Naive thymus-derived CD8-positive, alpha-beta T cell (primary cell): Measurements from ENCODE around the gene BST1. TPM values are rescaled to one million over a fixed set of nuclear protein-coding genes. Genes with fewer than 3 reads are reported as not detected.

Source experiments
- ATAC-seq, 2 donors: fragments of 150-1000 bp; cut with Tn5 transposase in 1 of 2; sonication (Bioruptor Pico), chemical (Tn5 transposase) in 1 of 2; 1 replicate in 1 of 2; 2 replicates in 1 of 2; pipeline ENCODE4 v1.10.0; 2021; ENCODE audit warnings: mild to moderate bottlenecking in 2 of 2, moderate library complexity in 2 of 2
- POLR2A ChIA-PET: fragments of 350-600 bp; sonication (Branson Sonifier 250); formaldehyde crosslinking; loops from one replicate; lab custom pipeline; 2021; ENCODE audit warnings: antibody characterized with exemption; lab: Charles Lee
- DNase-seq, 10 donors: peaks; one replicate each; pipeline versions ENCODE4 v3.0.0 to v3.0.0-alpha.2; 2020 to 2022
- H3K27ac Mint-ChIP-seq, 10 donors: one replicate each; pipeline ENCODE4 v1.8.0; 2020 to 2022; ENCODE audit warnings: mild to moderate bottlenecking in 10 of 10, mixed read lengths in 10 of 10, moderate library complexity in 4 of 10, inconsistent platforms in 1 of 10
- H3K27me3 Mint-ChIP-seq, 5 donors: one replicate each; pipeline ENCODE4 v1.8.0; 2021 to 2022; ENCODE audit warnings: mixed read lengths in 5 of 5
- H3K36me3 Mint-ChIP-seq, 3 donors: one replicate each; pipeline ENCODE4 v1.8.0; 2020 to 2022; ENCODE audit warnings: mixed read lengths in 3 of 3, mild to moderate bottlenecking in 2 of 3, inconsistent platforms in 1 of 3
- H3K4me1 Mint-ChIP-seq, 4 donors: one replicate each; pipeline ENCODE4 v1.8.0; 2021 to 2022; ENCODE audit warnings: mixed read lengths in 4 of 4
- H3K4me3 Mint-ChIP-seq, 10 donors: one replicate each; pipeline ENCODE4 v1.8.0; 2020 to 2022; ENCODE audit warnings: mild to moderate bottlenecking in 10 of 10, mixed read lengths in 10 of 10, moderate library complexity in 6 of 10, inconsistent platforms in 1 of 10
- H3K9me3 Mint-ChIP-seq, 9 donors: one replicate each; pipeline ENCODE4 v1.8.0; 2020 to 2022; ENCODE audit warnings: mixed read lengths in 9 of 9, mild to moderate bottlenecking in 3 of 9, inconsistent platforms in 1 of 9, moderate library complexity in 1 of 9
- polyA plus RNA-seq, 3 donors: library from polyadenylated mRNA; unstranded; fragments of 300-500 nt; fragmentation: Illumina TruSeq; gene quantifications; one replicate each; pipeline ENCODE4 v1.2.3, GENCODE V29; 2021
- total RNA-seq, 8 experiments: library from RNA in 2 of 8; stranded (reverse) in 2 of 8; gene quantifications; one replicate each; pipeline ENCODE4 v1.2.3 and lab custom pipeline; 2021 to 2026

BST1 gene
- under 1 TPM; 0.42 to 0.49 TPM for total RNA-seq
- under 1 TPM; 0.23 to 0.49 (median 0.35) TPM for polyA plus RNA-seq
- total RNA-seq (lab: John Stamatoyannopoulos, UW) = 0 to 1.0 (median 0.23) reads per million in 6 experiments

- POLR2A ChIA-PET = interaction anchor here (1.3 kb wide), 1 partner anchor 21 kb away, joined by 4 read pairs; the partner anchor contains the start of gene FAM200B
- no peaks in the 10 kb centered on the region for H3K9me3 Mint-ChIP-seq
- peak within 1 kb of the TSS in 7 of 10 donors; percentile 15 to 91 (median 51) for H3K27ac Mint-ChIP-seq
Measured at GRCh38 chr4:15702941-15703403, at the start of gene BST1. BST1 (plus strand) TSS chr4:15703065; CDS start chr4:15703145, 80 bp downstream.

GRCh38 chr4:15653420-15653819 is 49.4 kb upstream of the BST1 start:
- H3K27ac Mint-ChIP-seq = peak overlapping the region; percentile 22 to 98 (median 94)
- DNase-seq = no peak
- H3K4me1 Mint-ChIP-seq = peaks cover 22 to 65% (median 61%) of the 10 kb centered on the region in 4 donors
- no peaks in the 10 kb centered on the region for H3K36me3 Mint-ChIP-seq
- ATAC-seq = no peak
- peaks cover 0 to 1% (median 0%) of the 10 kb centered on the region in 9 donors for H3K9me3 Mint-ChIP-seq
- POLR2A ChIA-PET = interaction anchor here (1.1 to 2.6 kb wide), 2 partner anchors 650 to 1925 kb away, joined by 3 to 17 read pairs; partner anchors contain the start of gene CPEB2
- H3K4me3 Mint-ChIP-seq = peak overlapping the region; percentile 92 to 99 (median 97)
- no peaks in the 10 kb centered on the region for H3K27me3 Mint-ChIP-seq

More at GRCh38 chr4:15702941-15703403, at the start of gene BST1:
- Mint-ChIP-seq H3K4me1 (peaks cover 9 to 14% (median 12%) of the 10 kb centered on the region in 4 donors), H3K4me3 (peak within 1 kb of the TSS; percentile 82 to 93 (median 90)), H3K36me3 (no peaks in the 10 kb centered on the region), H3K27me3 (peaks cover 6 to 22% (median 15%) of the 10 kb centered on the region in 5 donors)
- peak; percentile 86 to 93 for ATAC-seq
- DNase-seq = peak; percentile 24 to 73 (median 42)

GRCh38 chr4:15653864-15654592 is 48.8 kb upstream of the BST1 start:
- peaks cover 20 to 59% (median 56%) of the 10 kb centered on the region in 4 donors for H3K4me1 Mint-ChIP-seq
- no peaks in the 10 kb centered on the region for H3K36me3 Mint-ChIP-seq
- H3K27ac Mint-ChIP-seq = peak overlapping the region; percentile 94 to 98 (median 95)
- H3K4me3 Mint-ChIP-seq = peak overlapping the region; percentile 92 to 99 (median 97)
- H3K9me3 Mint-ChIP-seq = peaks cover 0 to 1% (median 0%) of the 10 kb centered on the region in 9 donors
- no peaks in the 10 kb centered on the region for H3K27me3 Mint-ChIP-seq
- POLR2A ChIA-PET = interaction anchor here (0.8 to 2.6 kb wide), 7 partner anchors 10 to 1924 kb away, joined by 3 to 37 read pairs (median 6); partner anchors contain the start of genes CC2D2A, CPEB2 and FAM200B
- DNase-seq (no peak), ATAC-seq (no peak)

- peak in 8 of 10 donors; percentile 8 to 43 (median 32) for DNase-seq
- Mint-ChIP-seq H3K36me3 (no peaks in the 10 kb centered on the region), H3K27me3 (no peaks in the 10 kb centered on the region), H3K4me3 (peak overlapping the region; percentile 92 to 99 (median 97)), H3K27ac (peak overlapping the region; percentile 94 to 99 (median 98)), H3K4me1 (peaks cover 19 to 55% (median 53%) of the 10 kb centered on the region in 4 donors), H3K9me3 (peaks cover 0 to 1% (median 0%) of the 10 kb centered on the region in 9 donors)
- POLR2A ChIA-PET = interaction anchor here (0.6 to 2.6 kb wide), 13 partner anchors 9 to 1924 kb away, joined by 3 to 37 read pairs (median 4); partner anchors contain the start of genes CC2D2A, CPEB2, FAM200B and FGFBP2
- peak; percentile 67 to 70 for ATAC-seq
Measured at GRCh38 chr4:15654593-15655222, 48.2 kb upstream of the BST1 start.

GRCh38 chr4:15655223-15656037 is 47.4 kb upstream of the BST1 start, which contains the start of gene FBXL5:
FBXL5 (minus strand) TSS chr4:15655357; CDS start chr4:15655287, 70 bp downstream.
- H3K4me3 Mint-ChIP-seq = peak within 1 kb of the TSS; percentile 92 to 99 (median 97)
- H3K36me3 Mint-ChIP-seq = no peaks in the 10 kb centered on the region
- peaks cover 0 to 1% (median 0%) of the 10 kb centered on the region in 9 donors for H3K9me3 Mint-ChIP-seq
- peak within 1 kb of the TSS; percentile 94 to 99 (median 98) for H3K27ac Mint-ChIP-seq
- POLR2A ChIA-PET = interaction anchor here (0.6 to 2.6 kb wide), 13 partner anchors 8 to 1958 kb away, joined by 3 to 37 read pairs (median 4); partner anchors contain the start of genes CPEB2, FAM200B and FGFBP2
- peak; percentile 74 to 92 (median 84) for DNase-seq
- ATAC-seq = peak; percentile 80 to 81
- no peaks in the 10 kb centered on the region for H3K27me3 Mint-ChIP-seq
- peaks cover 13 to 48% (median 46%) of the 10 kb centered on the region in 4 donors for H3K4me1 Mint-ChIP-seq

GRCh38 chr4:15656038-15656470 is 46.8 kb upstream of the BST1 start:
- Mint-ChIP-seq H3K27ac (peak overlapping the region; percentile 94 to 99 (median 97)), H3K4me3 (peak overlapping the region; percentile 87 to 99 (median 92)), H3K4me1 (peaks cover 10 to 41% (median 41%) of the 10 kb centered on the region in 4 donors), H3K9me3 (peaks cover 0 to 1% (median 0%) of the 10 kb centered on the region in 9 donors), H3K36me3 (no peaks in the 10 kb centered on the region), H3K27me3 (no peaks in the 10 kb centered on the region)
- DNase-seq (no peak), ATAC-seq (no peak)
- POLR2A ChIA-PET = interaction anchor here (0.6 to 2.6 kb wide), 13 partner anchors 8 to 1958 kb away, joined by 3 to 37 read pairs (median 5); partner anchors contain the start of genes CPEB2, FAM200B and FGFBP2

- Mint-ChIP-seq H3K4me1 (peaks cover 5 to 30% (median 28%) of the 10 kb centered on the region in 4 donors), H3K36me3 (no peaks in the 10 kb centered on the region), H3K9me3 (peaks cover 0 to 1% (median 0%) of the 10 kb centered on the region in 9 donors), H3K27me3 (no peaks in the 10 kb centered on the region), H3K27ac (peak overlapping the region in 3 of 10 donors; percentile 11 to 94 (median 55)), H3K4me3 (peak overlapping the region in 4 of 10 donors; percentile 11 to 69 (median 44))
- POLR2A ChIA-PET = interaction anchor here (1.1 to 1.6 kb wide), 2 partner anchors 25 to 655 kb away, joined by 3 to 5 read pairs; partner anchors contain the start of gene FAM200B
- DNase-seq (no peak), ATAC-seq (no peak)
Measured at GRCh38 chr4:15657366-15657765, 45.5 kb upstream of the BST1 start.

- Mint-ChIP-seq H3K4me3 (no peak overlapping the region), H3K4me1 (peaks cover 5 to 21% (median 19%) of the 10 kb centered on the region in 4 donors), H3K9me3 (peaks cover 0 to 1% (median 0%) of the 10 kb centered on the region in 9 donors), H3K36me3 (no peaks in the 10 kb centered on the region), H3K27me3 (no peaks in the 10 kb centered on the region), H3K27ac (peak overlapping the region in 1 of 10 donors; percentile 20)
- POLR2A ChIA-PET = no interaction called here
- DNase-seq (no peak), ATAC-seq (no peak)
Measured at GRCh38 chr4:15658136-15658770, 44.6 kb upstream of the BST1 start.

GRCh38 chr4:15658781-15659180 is 44.1 kb upstream of the BST1 start:
- ATAC-seq (no peak), DNase-seq (no peak)
- peaks cover 0 to 1% (median 0%) of the 10 kb centered on the region in 9 donors for H3K9me3 Mint-ChIP-seq
- no peak overlapping the region for H3K27ac Mint-ChIP-seq
- POLR2A ChIA-PET = no interaction called here
- H3K36me3 Mint-ChIP-seq = no peaks in the 10 kb centered on the region
- H3K4me3 Mint-ChIP-seq = no peak overlapping the region
- H3K4me1 Mint-ChIP-seq = peaks cover under 1 to 16% (median 14%) of the 10 kb centered on the region in 4 donors
- H3K27me3 Mint-ChIP-seq = no peaks in the 10 kb centered on the region

- POLR2A ChIA-PET = no interaction called here
- Mint-ChIP-seq H3K27me3 (no peaks in the 10 kb centered on the region), H3K9me3 (peaks cover 0 to 1% (median 0%) of the 10 kb centered on the region in 9 donors), H3K4me1 (peaks cover 0 to 8% (median 7%) of the 10 kb centered on the region in 4 donors), H3K27ac (peak overlapping the region in 1 of 10 donors; percentile 38), H3K36me3 (no peaks in the 10 kb centered on the region), H3K4me3 (no peak overlapping the region)
- ATAC-seq (no peak), DNase-seq (no peak)
Measured at GRCh38 chr4:15659768-15660570, 42.9 kb upstream of the BST1 start.
